HG03108 (cell line): Measurements from ENCODE around the gene ERFL.

ENCODE experiments used
- ATAC-seq: cut with Tn5 transposase; IDR thresholded peaks from one replicate; pipeline ENCODE4 v1.9.1; 2021; ENCODE audit warnings: moderate library complexity; ENCODE audit not compliant: unreplicated experiment

Gene ERFL

DNA sequence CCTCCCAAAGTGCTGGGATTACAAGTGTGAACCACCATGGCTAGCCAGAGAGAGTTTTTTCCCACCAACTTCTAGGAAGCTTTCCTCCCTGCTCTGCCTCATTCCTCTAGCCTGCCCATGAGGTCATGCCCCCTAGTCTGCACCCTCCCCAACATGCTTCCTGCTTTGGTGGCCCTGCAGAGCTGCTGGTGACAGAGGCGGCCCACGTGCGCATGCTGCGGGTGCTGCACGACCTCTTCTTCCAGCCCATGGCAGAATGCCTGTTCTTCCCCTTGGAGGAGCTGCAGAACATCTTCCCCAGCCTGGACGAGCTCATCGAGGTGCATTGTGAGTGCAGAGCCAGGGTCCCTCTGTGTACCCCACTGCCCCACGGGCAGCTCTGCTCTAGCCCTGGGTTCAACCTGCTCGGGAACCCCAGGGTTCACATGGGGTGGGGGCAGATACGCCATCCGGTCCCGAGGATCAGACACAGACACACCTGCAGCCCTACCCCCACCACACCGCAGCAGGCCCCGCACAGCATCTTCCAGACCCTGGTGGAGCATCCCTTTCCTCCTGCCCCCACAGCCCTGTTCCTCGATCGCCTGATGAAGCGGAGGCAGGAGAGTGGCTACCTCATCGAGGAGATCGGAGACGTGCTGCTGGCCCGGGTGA, 26.4 kb downstream of the ERFL start:
- no peak for ATAC-seq

- ATAC-seq, result no peak
Observed at GRCh38 chr19:41898235-41898634, 30.0 kb downstream of the ERFL start.

DNA sequence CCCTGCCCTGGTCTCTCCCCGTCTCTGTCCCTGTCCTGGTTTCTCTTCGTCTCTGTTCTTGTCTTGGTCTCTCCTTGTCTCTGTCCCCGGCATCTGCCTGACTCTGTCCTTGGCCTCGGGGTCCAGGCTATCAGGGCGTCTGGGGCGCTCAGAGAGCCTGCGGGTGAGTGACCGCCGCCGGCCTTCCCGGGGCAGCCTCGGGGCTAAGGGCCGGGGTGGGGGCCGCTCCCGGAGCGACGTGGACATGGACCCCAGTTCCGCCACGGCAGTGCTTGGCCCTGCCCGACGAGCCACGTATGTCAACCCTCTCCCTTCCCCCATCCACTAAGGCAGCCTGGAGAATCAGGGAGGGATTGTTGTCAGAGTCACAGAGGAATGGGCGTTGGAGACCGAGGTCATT, 30.4 kb downstream of the ERFL start:
- no peak for ATAC-seq

GRCh38 chr19:41897181-41897580, 31.1 kb downstream of the ERFL start:
- no peak for ATAC-seq

- no peak for ATAC-seq
Observed at GRCh38 chr19:41896581-41896942, 31.7 kb downstream of the ERFL start.

DNA sequence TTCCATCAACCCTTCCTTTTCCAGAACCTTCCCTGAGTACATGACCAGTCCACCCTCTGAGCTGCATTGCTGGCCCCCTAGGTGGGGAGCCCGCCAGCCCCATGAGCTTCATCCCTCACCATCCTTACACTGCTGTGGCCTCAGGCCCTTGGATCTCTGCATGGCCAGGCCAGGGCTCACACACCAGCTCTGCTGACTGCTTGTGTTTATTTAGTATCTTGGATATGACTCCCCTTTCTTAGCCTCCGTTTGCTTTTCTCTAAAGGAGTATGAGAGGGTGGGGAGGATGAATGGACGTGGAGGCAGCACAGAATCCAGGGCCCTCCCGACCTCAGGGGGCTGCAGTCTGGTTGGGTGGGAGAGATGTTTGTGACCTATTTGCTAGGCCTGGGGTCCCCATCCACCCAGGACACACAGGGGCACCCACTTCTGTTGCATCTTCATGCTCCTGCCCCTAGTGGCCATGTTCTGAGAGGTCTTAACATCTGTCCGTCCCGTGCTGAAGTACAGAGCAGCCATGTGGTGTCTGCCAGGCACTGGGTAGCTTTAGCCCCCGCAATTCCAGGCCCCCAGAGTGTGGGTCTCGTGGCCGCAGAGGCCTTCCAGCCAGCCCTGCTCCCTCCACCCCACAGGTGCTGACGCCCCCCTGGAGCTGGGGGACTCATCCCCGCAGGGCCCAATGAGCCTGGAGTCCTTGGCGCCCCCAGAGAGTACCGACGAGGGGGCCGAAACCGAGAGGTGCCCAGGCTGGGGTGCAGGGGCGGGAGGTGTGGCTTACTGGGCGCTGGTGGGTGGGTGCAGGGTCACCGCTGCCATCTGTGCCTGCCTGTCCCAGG, 32.3 kb downstream of the ERFL start:
- no peak for ATAC-seq

GRCh38 chr19:41894350-41894749, 33.9 kb downstream of the ERFL start:
- ATAC-seq, result no peak

- ATAC-seq, result no peak
Observed at GRCh38 chr19:41893899-41894298, 34.4 kb downstream of the ERFL start.

DNA sequence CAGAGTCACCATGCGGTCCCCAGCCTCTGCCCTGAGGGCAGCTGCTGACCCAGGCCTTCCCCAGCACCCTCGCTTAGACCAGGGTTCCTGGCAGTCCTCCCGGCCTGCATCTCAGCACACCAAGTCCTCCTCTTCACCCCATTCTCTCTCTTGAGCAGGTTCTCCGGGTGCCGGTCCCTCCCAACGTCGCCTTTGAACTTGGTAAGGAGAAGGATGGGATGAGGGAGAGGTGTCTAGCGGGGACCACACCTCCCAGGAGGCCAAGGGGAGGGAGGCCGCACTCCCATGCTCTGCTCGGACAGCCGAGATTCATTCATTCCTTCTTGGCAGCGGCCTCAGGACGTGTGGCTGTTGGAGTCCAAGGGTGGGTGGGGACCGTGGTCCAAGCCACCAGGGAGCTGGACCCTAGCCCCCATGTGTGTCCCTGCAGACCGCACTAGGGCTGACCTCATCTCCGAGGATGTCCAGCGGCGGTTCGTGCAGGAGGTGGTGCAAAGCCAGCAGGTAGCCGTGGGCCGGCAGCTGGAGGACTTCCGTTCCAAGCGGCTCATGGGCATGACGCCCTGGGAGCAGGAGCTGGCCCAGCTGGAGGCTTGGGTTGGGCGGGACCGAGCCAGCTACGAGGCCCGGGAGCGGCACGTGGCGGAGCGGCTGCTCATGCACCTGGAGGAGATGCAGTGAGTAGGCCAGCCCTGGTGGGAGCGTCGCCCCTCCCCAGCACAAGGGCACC, 35.9 kb downstream of the ERFL start:
- ATAC-seq, result no peak

DNA sequence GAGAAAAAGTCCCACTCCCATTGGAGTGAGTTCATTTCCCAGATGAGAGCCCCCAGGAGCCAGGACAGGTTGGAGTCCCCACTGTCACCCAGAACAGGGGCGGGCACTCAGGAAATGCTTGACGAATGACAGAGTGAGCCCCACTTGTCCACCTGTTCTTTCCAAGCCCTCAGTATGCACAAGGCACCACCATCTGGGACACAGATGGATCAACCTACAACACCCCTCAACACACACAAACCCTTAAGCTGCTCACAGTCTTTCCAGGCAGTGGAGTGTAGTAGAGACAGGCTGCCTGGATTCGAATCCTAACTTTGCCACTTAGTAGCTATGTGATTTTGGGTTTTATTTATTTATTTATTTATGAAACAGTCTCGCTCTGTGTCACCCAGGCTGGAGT, 37.3 kb downstream of the ERFL start:
- no peak for ATAC-seq

DNA sequence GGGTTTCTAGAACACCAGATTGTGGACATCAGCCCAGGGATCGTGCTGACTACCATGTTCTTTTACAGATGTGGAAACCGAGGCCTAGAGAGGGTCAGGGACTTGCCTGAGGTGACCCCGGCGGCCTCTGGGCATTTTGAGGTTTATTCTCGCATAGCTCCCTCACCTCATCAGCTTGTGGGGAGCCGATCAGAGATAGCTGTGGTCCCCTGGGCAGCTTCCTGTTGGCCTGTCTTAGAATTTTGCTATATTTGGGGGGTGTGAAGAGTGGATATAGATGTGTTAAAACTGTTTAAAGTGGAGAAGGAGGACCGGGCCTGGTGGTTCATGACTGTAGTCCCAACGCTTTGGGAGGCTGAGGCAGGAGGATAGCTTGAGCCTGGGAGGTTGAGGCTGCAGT, 38.4 kb downstream of the ERFL start:
- no peak for ATAC-seq

GRCh38 chr19:41888926-41889325, 39.3 kb downstream of the ERFL start:
- no peak for ATAC-seq

DNA sequence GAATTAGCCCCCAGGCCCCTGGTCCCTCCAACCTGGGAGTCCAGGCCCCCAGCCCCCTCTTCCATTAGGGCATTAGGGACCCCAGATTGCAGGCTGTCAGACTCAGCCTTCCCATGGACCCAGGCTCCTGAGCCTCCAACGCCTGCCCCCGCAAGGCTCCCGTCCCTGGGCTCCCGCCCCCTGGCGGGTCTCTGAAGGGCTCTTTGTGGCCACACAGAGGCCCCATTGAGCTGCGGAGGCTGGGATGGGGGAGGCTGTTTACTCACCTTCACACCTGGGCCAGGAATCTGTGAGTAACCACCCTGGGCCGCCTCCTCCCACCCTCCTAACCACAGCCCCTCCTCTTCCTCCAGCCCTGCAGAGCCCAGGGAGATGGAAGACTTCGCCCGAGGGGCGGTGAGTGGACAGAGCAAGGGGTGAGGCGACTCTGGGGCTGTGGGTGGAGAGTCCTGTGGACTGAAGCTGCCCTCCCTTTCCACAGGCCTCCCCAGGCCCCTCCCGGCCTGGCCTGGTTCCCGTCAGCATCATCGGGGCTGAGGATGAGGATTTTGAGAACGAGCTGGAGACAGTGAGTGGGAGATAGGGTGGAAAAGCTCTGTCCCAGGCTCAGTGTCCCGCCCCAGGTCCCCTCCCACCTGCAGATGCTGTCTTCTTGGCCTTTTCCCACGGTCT, 40.4 kb downstream of the ERFL start:
- no peak for ATAC-seq

DNA sequence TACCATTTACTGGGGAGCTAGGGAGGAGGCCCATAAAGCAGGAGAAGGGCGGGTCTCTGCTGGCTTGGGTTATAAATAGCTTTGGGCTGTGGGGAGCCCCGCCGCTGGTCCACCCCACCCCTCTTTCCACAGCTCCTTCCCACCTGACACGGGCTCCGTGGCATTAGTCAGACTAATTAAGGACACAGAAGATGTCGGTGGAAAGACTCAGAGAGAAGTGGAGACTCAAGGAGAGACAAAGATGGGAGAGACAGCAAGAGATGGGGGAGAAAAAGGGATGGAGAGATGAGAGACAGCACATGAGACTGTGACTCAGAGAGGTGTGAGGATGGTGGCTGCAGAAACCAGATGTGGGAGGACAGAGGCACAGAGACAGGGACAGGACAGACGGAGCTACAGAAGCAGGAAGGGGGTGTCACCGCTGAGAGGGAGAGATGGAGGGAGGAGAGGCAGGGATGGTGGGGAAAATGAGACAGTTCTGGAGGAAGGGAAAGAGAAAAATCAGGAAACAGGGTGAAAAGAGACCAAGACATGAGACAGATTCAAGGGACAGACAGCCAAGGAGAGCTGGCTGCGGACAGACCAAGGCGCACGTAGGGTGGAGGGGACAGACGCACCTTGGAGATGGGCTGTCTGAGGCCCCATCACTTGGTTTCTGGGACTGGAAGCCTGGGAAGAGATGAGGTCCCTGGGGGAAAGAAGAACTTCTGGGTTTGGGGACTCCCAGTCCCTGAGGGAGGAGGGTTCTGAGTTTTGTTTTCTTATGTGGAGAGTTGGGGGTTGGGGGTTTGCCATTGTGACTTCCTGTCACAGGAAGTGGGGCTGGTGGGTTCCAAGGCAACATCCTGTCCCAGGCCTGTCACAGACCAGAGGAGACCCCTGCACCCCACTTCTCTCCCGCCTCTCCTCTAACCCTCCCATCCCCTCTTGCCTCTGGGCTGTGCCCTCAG, 41.2 kb downstream of the ERFL start:
- no peak for ATAC-seq

DNA sequence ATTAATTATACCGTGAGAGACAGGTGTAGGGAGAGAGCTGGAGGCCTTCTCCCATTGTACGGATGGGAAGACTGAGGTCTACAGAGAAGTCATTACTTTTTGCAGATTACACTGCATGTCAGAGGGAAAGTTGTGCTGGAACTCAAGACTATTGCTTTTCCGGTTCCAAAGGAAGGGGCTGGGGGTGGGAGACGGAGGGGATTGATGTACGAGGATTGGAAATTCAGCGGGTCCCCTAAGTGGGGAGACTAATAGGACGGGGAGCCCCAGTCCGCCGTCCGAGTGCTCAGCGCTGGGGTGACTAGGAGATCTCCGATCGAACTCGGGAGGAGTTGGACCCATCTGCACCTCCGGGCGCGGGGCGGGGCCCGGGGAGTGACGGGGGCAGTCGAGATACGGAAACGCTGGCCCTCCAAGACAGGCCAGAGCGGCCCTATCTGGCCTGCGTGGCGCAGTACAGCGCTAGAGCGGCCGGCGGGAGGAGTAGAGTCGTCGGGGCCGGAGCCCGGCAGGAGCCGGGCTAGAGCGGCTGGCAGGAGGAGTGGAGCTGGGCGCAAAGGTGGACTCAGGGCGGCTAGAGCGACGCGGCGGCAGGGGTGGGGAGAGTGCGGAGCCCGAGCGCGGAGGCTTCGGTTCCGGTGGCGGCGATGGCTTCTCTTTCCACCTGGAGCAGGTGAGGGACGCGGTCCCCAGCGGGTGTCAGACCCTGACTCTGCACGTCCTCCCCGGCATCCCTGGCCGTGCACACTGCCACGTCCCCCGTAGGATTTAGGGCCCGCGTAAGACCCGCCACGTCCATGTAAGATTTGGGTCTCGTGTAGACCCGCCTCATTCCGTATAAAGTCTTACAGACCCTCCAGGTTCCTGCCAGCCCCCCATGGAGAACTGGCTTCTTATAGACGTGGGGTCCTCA, 44.2 kb downstream of the ERFL start:
- peak; percentile 62 for ATAC-seq

GRCh38 chr19:41883463-41883820, 44.8 kb downstream of the ERFL start:
- ATAC-seq, result no peak

GRCh38 chr19:41882568-41883462, 45.4 kb downstream of the ERFL start, which contains the start of gene ARHGEF1:
Gene ARHGEF1, plus strand, starts transcription at chr19:41883184. Its CDS starts 4,899 bp downstream, at chr19:41888083.
- no peak for ATAC-seq

DNA sequence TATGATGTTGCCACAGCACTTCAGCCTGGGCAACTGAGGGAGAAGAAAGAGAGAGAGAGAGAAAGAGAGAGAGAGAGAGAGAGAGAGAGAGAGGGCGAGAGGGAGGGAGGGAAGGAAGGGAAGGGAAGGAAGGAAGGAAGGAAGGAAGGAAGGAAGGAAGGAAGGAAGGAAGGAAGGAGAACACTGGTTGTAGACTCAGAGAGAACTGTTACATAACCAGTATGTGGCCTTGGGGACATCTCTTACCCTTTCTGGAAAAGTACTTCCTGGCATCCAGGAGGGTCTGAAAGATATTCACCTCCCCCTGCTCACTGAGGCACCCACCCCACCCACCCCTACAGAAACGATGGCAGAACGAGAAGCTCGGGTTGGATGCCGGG, 47.9 kb downstream of the ERFL start:
- no peak for ATAC-seq
